ENCODE results near the gene FBXO38.
A peak's percentile ranks its signal among the peaks of the same experiment; 100 is the strongest.

Gene FBXO38

DNA sequence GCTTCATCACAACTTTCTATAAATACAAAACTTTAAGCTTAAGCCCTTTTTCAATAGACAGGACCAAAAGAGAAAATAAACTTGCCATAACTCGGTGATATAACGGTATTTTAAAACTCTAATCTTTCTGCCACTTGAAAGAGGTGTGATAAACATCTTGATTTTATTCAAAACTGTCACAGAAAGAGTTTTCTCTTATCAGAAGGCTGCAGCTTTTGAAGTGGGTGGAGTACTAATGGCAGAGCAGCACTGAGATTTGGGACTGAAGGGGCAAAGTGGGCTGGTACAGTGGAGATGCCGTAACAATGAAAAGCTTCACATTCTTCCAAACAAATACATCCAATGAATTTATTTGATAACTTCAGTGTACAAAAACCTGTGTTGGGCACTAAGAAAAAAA is 92.5 kb downstream of the FBXO38 start:
- DNase-seq (ENCODE audit: insufficient read length, low spot score) (no peak), FAIRE-seq (no peak)
- no peak for TF ChIP-seq POU2F2 (IDR thresholded peaks at IDR 0.05; ENCODE audit: low read depth, low read length)
- no peak for TF ChIP-seq SPI1 (IDR thresholded peaks at IDR 0.05; ENCODE audit: low read depth, low read length)
- TF ChIP-seq POLR2A (IDR thresholded peaks at IDR 0.05; ENCODE audit: low read depth, low read length) = no peak
- TF ChIP-seq POLR2AphosphoS5 (IDR thresholded peaks at IDR 0.05; ENCODE audit: low read depth, low read length) = no peak
- no peak for TF ChIP-seq TAF1 (IDR thresholded peaks at IDR 0.05; ENCODE audit: low read depth, low read length)
- TF ChIP-seq PAX5 (IDR thresholded peaks at IDR 0.05; ENCODE audit: insufficient read depth, low read length, severe bottlenecking) = no peak

DNA sequence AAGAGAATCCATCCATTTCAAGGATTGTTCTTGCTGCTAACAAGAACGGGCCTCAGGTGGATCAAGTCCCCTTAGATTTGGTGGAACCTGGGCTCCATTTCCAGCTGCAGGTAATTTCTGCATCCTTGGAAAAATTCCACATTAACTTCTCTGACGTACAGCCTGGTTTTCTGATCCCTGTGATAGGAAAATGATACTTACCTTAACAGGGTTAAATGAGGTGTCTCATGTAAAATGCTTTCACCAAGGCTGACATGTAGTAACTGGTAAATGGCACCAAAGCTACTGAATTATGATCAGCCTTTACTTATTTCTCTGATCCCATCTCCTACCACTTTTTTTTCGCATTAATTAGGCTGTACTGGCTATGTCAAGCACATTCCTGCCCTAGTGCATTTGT is 93.7 kb downstream of the FBXO38 start:
- TF ChIP-seq SPI1 (IDR thresholded peaks at IDR 0.05; ENCODE audit: low read depth, low read length) (no peak), POLR2A (IDR thresholded peaks at IDR 0.05; ENCODE audit: low read depth, low read length) (no peak), POLR2AphosphoS5 (IDR thresholded peaks at IDR 0.05; ENCODE audit: low read depth, low read length) (no peak), POU2F2 (IDR thresholded peaks at IDR 0.05; ENCODE audit: low read depth, low read length) (no peak), PAX5 (IDR thresholded peaks at IDR 0.05; ENCODE audit: insufficient read depth, low read length, severe bottlenecking) (no peak), TAF1 (IDR thresholded peaks at IDR 0.05; ENCODE audit: low read depth, low read length) (no peak)
- no peak for FAIRE-seq

DNA sequence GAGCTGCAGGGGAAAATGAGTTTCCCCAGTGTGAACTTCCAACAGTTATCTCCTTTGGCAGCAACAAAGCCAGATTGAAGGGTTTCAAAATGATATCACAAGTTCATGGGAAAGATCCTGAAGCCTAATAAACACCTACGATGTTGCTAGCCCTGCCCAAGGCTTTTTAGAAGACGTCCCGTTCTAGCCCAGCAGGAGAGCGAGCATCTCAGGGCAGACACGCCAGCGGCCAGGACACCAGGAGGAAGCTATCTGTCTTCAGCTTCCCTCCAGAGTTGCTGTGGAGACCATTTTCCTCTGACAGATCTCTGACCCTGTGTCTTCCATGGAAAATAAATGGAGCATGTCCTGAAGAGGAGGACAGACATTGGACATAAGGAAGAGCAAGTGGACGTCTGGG is 98.4 kb downstream of the FBXO38 start:
- FAIRE-seq = no peak
- TF ChIP-seq PAX5 (IDR thresholded peaks at IDR 0.05; ENCODE audit: insufficient read depth, low read length, severe bottlenecking) (no peak), POLR2A (IDR thresholded peaks at IDR 0.05; ENCODE audit: low read depth, low read length) (no peak), POU2F2 (IDR thresholded peaks at IDR 0.05; ENCODE audit: low read depth, low read length) (no peak), SPI1 (IDR thresholded peaks at IDR 0.05; ENCODE audit: low read depth, low read length) (no peak), POLR2AphosphoS5 (IDR thresholded peaks at IDR 0.05; ENCODE audit: low read depth, low read length) (no peak), TAF1 (IDR thresholded peaks at IDR 0.05; ENCODE audit: low read depth, low read length) (no peak)

More for the DNA sequence above, 93.7 kb downstream of the FBXO38 start:
- no peak for DNase-seq (ENCODE audit: insufficient read length, low spot score)

DNA sequence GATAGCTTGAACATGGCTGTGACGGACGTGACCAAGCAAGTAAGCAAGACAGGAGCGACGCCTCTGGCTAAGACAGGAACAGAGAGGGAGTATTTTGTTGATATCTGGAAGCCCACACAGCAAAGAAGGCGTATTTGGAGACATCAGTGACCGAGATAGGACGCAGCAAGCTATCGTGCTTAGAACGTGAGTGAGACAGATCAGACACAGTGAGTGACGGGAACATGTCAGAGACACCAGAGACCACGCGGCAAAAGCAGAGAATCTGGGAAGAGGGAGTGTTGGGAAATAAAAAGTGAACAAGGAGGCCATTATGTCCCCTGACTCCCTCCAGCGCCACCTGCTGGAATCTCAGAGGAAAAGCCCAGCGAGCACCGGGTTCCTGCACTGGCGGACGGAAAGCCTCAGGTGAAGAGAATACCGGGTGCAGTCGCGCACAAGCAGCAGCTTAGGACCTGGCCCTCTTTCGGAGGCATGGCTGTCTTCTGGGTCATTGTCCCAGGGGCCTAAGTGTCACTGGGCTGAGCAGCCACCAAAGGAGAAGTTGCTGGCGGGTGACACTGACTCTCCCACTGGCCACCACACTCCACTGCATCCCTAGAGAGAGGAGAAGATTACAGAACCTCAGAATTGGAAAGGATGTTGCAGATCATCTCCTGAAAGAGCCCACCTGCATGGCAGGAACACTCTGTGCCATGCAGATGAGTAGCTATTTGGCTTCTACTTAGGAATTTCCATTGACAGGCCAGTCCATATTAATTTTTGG is 99.1 kb downstream of the FBXO38 start:
- no peak for TF ChIP-seq POU2F2 (IDR thresholded peaks at IDR 0.05; ENCODE audit: low read depth, low read length)
- TF ChIP-seq TAF1 (IDR thresholded peaks at IDR 0.05; ENCODE audit: low read depth, low read length) = no peak
- TF ChIP-seq PAX5 (IDR thresholded peaks at IDR 0.05; ENCODE audit: insufficient read depth, low read length, severe bottlenecking) = no peak
- no peak for TF ChIP-seq POLR2AphosphoS5 (IDR thresholded peaks at IDR 0.05; ENCODE audit: low read depth, low read length)
- TF ChIP-seq POLR2A (IDR thresholded peaks at IDR 0.05; ENCODE audit: low read depth, low read length) = no peak
- TF ChIP-seq SPI1 (IDR thresholded peaks at IDR 0.05; ENCODE audit: low read depth, low read length) = no peak
- DNase-seq (ENCODE audit: insufficient read length, low spot score) (peak; percentile 16), FAIRE-seq (peak; percentile 86)

More for the DNA sequence above, 98.4 kb downstream of the FBXO38 start:
- DNase-seq (ENCODE audit: insufficient read length, low spot score) = no peak

DNA sequence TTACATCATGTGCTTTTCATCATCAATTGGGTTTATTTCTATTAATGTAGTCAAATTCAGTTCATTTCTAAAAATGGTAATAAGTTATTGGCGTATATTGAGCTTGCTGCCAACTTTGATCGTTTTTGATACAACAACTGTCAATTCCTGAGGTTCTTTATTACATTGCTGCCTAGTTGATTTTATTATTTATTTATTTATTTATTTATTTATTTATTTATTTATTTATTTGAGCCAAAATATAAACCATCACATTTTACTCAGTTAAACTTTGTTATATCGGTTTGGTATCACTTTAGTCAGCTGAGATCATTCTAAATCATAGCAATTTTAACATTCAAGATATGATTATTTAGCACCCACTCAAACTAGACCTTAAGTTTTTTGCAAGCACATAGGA is 100.0 kb downstream of the FBXO38 start:
- TF ChIP-seq PAX5 (IDR thresholded peaks at IDR 0.05; ENCODE audit: insufficient read depth, low read length, severe bottlenecking) (no peak), SPI1 (IDR thresholded peaks at IDR 0.05; ENCODE audit: low read depth, low read length) (no peak), TAF1 (IDR thresholded peaks at IDR 0.05; ENCODE audit: low read depth, low read length) (no peak), POLR2AphosphoS5 (IDR thresholded peaks at IDR 0.05; ENCODE audit: low read depth, low read length) (no peak), POLR2A (IDR thresholded peaks at IDR 0.05; ENCODE audit: low read depth, low read length) (no peak), POU2F2 (IDR thresholded peaks at IDR 0.05; ENCODE audit: low read depth, low read length) (no peak)
- no peak for DNase-seq (ENCODE audit: insufficient read length, low spot score)
- FAIRE-seq = no peak

DNA sequence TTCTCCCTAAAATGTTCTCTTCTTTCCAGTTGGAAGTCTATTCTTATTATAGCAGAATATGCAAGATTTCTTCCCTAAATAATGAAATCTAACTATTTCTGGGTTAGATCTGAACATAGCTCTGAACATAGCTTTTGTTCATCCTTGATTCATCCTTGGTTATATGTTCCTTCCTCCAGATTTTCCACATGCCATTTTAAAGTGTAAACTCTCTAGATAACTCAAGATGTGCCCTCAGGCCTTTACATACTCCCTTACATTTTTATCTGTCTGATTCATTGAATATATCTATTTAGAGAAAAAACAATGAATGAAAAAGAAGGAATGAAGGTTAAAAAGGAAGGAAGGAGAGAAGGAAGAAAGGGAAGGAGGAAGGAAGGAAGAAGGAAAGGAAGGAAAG is 100.9 kb downstream of the FBXO38 start:
- TF ChIP-seq POLR2A (IDR thresholded peaks at IDR 0.05; ENCODE audit: low read depth, low read length) = no peak
- no peak for TF ChIP-seq SPI1 (IDR thresholded peaks at IDR 0.05; ENCODE audit: low read depth, low read length)
- TF ChIP-seq TAF1 (IDR thresholded peaks at IDR 0.05; ENCODE audit: low read depth, low read length) = no peak
- no peak for TF ChIP-seq POU2F2 (IDR thresholded peaks at IDR 0.05; ENCODE audit: low read depth, low read length)
- TF ChIP-seq PAX5 (IDR thresholded peaks at IDR 0.05; ENCODE audit: insufficient read depth, low read length, severe bottlenecking) = no peak
- no peak for TF ChIP-seq POLR2AphosphoS5 (IDR thresholded peaks at IDR 0.05; ENCODE audit: low read depth, low read length)
- no peak for DNase-seq (ENCODE audit: insufficient read length, low spot score)
- FAIRE-seq = no peak

DNA sequence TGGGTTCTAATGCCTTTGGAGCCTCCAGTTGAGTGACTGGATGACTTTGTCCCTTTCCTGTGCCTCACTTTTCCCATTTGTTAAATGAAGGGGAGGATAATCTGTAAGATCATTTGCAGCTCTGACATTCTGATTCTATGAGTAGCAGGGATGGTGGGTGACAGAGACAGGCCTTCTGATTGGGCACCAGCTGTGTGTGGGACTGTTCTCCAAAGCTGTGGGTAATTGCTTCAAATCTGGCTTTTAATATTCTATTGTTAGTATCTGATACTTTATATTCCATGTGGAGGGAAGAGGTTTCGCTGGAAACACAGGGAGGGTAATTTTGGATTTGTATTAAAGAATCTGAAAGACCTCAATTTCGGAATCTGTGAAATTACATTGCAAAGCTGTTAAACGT is 102.7 kb downstream of the FBXO38 start:
- FAIRE-seq (no peak), DNase-seq (ENCODE audit: insufficient read length, low spot score) (no peak)
- no peak for TF ChIP-seq POU2F2 (IDR thresholded peaks at IDR 0.05; ENCODE audit: low read depth, low read length)
- TF ChIP-seq PAX5 (IDR thresholded peaks at IDR 0.05; ENCODE audit: insufficient read depth, low read length, severe bottlenecking) = no peak
- no peak for TF ChIP-seq TAF1 (IDR thresholded peaks at IDR 0.05; ENCODE audit: low read depth, low read length)
- no peak for TF ChIP-seq POLR2A (IDR thresholded peaks at IDR 0.05; ENCODE audit: low read depth, low read length)
- TF ChIP-seq POLR2AphosphoS5 (IDR thresholded peaks at IDR 0.05; ENCODE audit: low read depth, low read length) = no peak
- no peak for TF ChIP-seq SPI1 (IDR thresholded peaks at IDR 0.05; ENCODE audit: low read depth, low read length)

DNA sequence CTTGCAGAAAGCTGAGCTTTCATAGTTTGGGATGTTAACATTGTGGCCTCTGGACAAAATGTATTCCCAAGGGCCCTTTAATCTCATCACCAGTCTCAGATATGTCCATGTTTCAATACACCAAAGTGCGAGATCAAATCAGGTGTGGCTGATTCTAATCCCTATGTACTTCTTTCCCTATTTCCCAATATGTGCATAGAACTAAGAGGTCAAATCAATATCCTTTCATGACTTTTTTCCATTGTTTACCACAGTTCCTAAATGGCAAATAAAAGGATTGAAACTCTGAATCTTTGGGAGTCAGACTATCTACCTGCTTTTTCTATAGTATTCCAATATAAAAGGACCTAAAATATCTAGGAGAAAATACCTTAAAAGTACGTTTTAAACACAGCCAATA is 105.0 kb downstream of the FBXO38 start:
- TF ChIP-seq POLR2AphosphoS5 (IDR thresholded peaks at IDR 0.05; ENCODE audit: low read depth, low read length) = no peak
- TF ChIP-seq SPI1 (IDR thresholded peaks at IDR 0.05; ENCODE audit: low read depth, low read length) = no peak
- no peak for TF ChIP-seq TAF1 (IDR thresholded peaks at IDR 0.05; ENCODE audit: low read depth, low read length)
- no peak for TF ChIP-seq POLR2A (IDR thresholded peaks at IDR 0.05; ENCODE audit: low read depth, low read length)
- no peak for TF ChIP-seq POU2F2 (IDR thresholded peaks at IDR 0.05; ENCODE audit: low read depth, low read length)
- DNase-seq (ENCODE audit: insufficient read length, low spot score) = no peak
- no peak for FAIRE-seq

DNA sequence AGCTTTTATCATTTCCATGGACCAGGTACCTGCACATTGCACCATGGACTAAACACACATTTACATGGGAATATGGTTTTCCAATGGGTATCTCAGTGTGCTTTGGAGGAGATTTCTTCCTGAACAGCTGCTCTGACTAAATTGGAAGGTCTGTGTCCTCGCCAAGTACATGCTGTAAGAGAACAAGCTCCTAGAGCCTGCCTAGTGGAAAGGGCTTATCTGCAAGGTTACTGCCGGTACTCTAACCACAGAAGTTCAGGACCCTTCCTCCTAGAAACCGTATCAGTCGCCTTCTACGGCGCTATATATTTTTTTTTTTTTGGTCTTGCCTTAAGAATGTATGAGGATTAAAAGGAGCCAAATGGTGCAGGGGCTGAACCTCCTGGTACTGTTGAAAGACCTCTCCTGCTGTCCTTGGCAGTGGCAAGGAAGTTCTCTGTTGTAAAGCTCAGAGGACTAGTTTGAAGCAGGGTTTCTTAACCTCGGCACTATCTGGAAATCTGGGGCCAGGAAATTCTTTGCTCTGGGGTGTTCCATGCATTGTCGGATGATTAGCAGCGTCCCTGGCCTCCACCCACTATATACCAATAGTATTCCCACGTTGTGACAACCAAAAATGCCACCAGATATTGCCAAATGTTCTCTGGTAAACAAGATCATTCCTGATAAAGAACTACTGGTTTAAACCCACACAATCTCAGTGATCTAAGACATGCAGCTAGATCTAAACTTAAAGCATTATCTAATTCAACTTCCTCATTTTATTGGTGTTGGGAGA is 107.4 kb downstream of the FBXO38 start:
- FAIRE-seq (no peak), DNase-seq (ENCODE audit: insufficient read length, low spot score) (no peak)
- TF ChIP-seq POLR2A (IDR thresholded peaks at IDR 0.05; ENCODE audit: low read depth, low read length) = no peak
- TF ChIP-seq POU2F2 (IDR thresholded peaks at IDR 0.05; ENCODE audit: low read depth, low read length) = no peak
- no peak for TF ChIP-seq PAX5 (IDR thresholded peaks at IDR 0.05; ENCODE audit: insufficient read depth, low read length, severe bottlenecking)
- no peak for TF ChIP-seq POLR2AphosphoS5 (IDR thresholded peaks at IDR 0.05; ENCODE audit: low read depth, low read length)
- TF ChIP-seq TAF1 (IDR thresholded peaks at IDR 0.05; ENCODE audit: low read depth, low read length) = no peak
